Measurements from ENCODE around the gene DCUN1D2.

DCUN1D2 gene

GRCh38 chr13:113421673-113422270 is 68.7 kb downstream of the DCUN1D2 start:
- H3K4me1 ChIP-seq (ENCODE audit: control insufficient read depth, insufficient read depth, low read length), result peaks cover 24% of the 10 kb centered on the region
- H3K9me3 ChIP-seq (ENCODE audit: control insufficient read depth in 2 of 2, low read length in 2 of 2), result no peaks in the 10 kb centered on the region
- H3K36me3 ChIP-seq (ENCODE audit: control insufficient read depth in 2 of 2, insufficient read depth in 2 of 2, low read length in 2 of 2), result peaks cover 0 to 2% of the 10 kb centered on the region in 2 donors
- H3K4me3 ChIP-seq (ENCODE audit: low read length in 2 of 2), result peak overlapping the region; percentile 6 to 54
- peak overlapping the region; percentile 25 to 72 for H3K9ac ChIP-seq (ENCODE audit: low read length in 2 of 2)
- H3K27me3 ChIP-seq (ENCODE audit: control insufficient read depth in 1 of 2, insufficient read depth in 2 of 2, low read length in 2 of 2), result no peaks in the 10 kb centered on the region
- H3K27ac ChIP-seq (ENCODE audit: low read length), result peak overlapping the region; percentile 87

- Histone ChIP-seq H3K4me1 (ENCODE audit: control insufficient read depth, insufficient read depth, low read length) (peaks cover 24% of the 10 kb centered on the region), H3K27me3 (ENCODE audit: control insufficient read depth in 1 of 2, insufficient read depth in 2 of 2, low read length in 2 of 2) (no peaks in the 10 kb centered on the region), H3K9me3 (ENCODE audit: control insufficient read depth in 2 of 2, low read length in 2 of 2) (no peaks in the 10 kb centered on the region), H3K9ac (ENCODE audit: low read length in 2 of 2) (peak overlapping the region in 1 of 2 donors; percentile 25), H3K4me3 (ENCODE audit: low read length in 2 of 2) (peak overlapping the region in 1 of 2 donors; percentile 54), H3K27ac (ENCODE audit: low read length) (peak overlapping the region; percentile 87), H3K36me3 (ENCODE audit: control insufficient read depth in 2 of 2, insufficient read depth in 2 of 2, low read length in 2 of 2) (peaks cover 0 to 2% of the 10 kb centered on the region in 2 donors)
Observed at GRCh38 chr13:113420833-113421600, 69.5 kb downstream of the DCUN1D2 start.

- H3K36me3 ChIP-seq (ENCODE audit: control insufficient read depth in 2 of 2, insufficient read depth in 2 of 2, low read length in 2 of 2), result peaks cover 0 to 2% of the 10 kb centered on the region in 2 donors
- H3K27ac ChIP-seq (ENCODE audit: low read length), result no peak overlapping the region
- H3K4me1 ChIP-seq (ENCODE audit: control insufficient read depth, insufficient read depth, low read length), result peaks cover 24% of the 10 kb centered on the region
- H3K4me3 ChIP-seq (ENCODE audit: low read length in 2 of 2), result no peak overlapping the region
- H3K9ac ChIP-seq (ENCODE audit: low read length in 2 of 2), result no peak overlapping the region
- H3K9me3 ChIP-seq (ENCODE audit: control insufficient read depth in 2 of 2, low read length in 2 of 2), result no peaks in the 10 kb centered on the region
- H3K27me3 ChIP-seq (ENCODE audit: control insufficient read depth in 1 of 2, insufficient read depth in 2 of 2, low read length in 2 of 2), result no peaks in the 10 kb centered on the region
Observed at GRCh38 chr13:113420232-113420631, 70.3 kb downstream of the DCUN1D2 start.

- Histone ChIP-seq H3K4me3 (ENCODE audit: low read length in 2 of 2) (no peak overlapping the region), H3K27ac (ENCODE audit: low read length) (no peak overlapping the region), H3K9ac (ENCODE audit: low read length in 2 of 2) (no peak overlapping the region), H3K27me3 (ENCODE audit: control insufficient read depth in 1 of 2, insufficient read depth in 2 of 2, low read length in 2 of 2) (no peaks in the 10 kb centered on the region), H3K9me3 (ENCODE audit: control insufficient read depth in 2 of 2, low read length in 2 of 2) (no peaks in the 10 kb centered on the region), H3K36me3 (ENCODE audit: control insufficient read depth in 2 of 2, insufficient read depth in 2 of 2, low read length in 2 of 2) (peaks cover 0 to 2% of the 10 kb centered on the region in 2 donors), H3K4me1 (ENCODE audit: control insufficient read depth, insufficient read depth, low read length) (peaks cover 29% of the 10 kb centered on the region)
Observed at GRCh38 chr13:113419531-113420193, 70.8 kb downstream of the DCUN1D2 start.

GRCh38 chr13:113418722-113419049 is 71.8 kb downstream of the DCUN1D2 start:
- Histone ChIP-seq H3K27ac (ENCODE audit: low read length) (no peak overlapping the region), H3K4me3 (ENCODE audit: low read length in 2 of 2) (no peak overlapping the region), H3K4me1 (ENCODE audit: control insufficient read depth, insufficient read depth, low read length) (peaks cover 36% of the 10 kb centered on the region), H3K9me3 (ENCODE audit: control insufficient read depth in 2 of 2, low read length in 2 of 2) (no peaks in the 10 kb centered on the region), H3K36me3 (ENCODE audit: control insufficient read depth in 2 of 2, insufficient read depth in 2 of 2, low read length in 2 of 2) (no peaks in the 10 kb centered on the region), H3K27me3 (ENCODE audit: control insufficient read depth in 1 of 2, insufficient read depth in 2 of 2, low read length in 2 of 2) (no peaks in the 10 kb centered on the region), H3K9ac (ENCODE audit: low read length in 2 of 2) (no peak overlapping the region)

- Histone ChIP-seq H3K9me3 (ENCODE audit: control insufficient read depth in 2 of 2, low read length in 2 of 2) (no peaks in the 10 kb centered on the region), H3K27me3 (ENCODE audit: control insufficient read depth in 1 of 2, insufficient read depth in 2 of 2, low read length in 2 of 2) (no peaks in the 10 kb centered on the region), H3K36me3 (ENCODE audit: control insufficient read depth in 2 of 2, insufficient read depth in 2 of 2, low read length in 2 of 2) (no peaks in the 10 kb centered on the region), H3K4me3 (ENCODE audit: low read length in 2 of 2) (no peak overlapping the region), H3K9ac (ENCODE audit: low read length in 2 of 2) (no peak overlapping the region), H3K4me1 (ENCODE audit: control insufficient read depth, insufficient read depth, low read length) (peaks cover 38% of the 10 kb centered on the region), H3K27ac (ENCODE audit: low read length) (no peak overlapping the region)
Observed at GRCh38 chr13:113417836-113418721, 72.4 kb downstream of the DCUN1D2 start.

- Histone ChIP-seq H3K36me3 (ENCODE audit: control insufficient read depth in 2 of 2, insufficient read depth in 2 of 2, low read length in 2 of 2) (no peaks in the 10 kb centered on the region), H3K27ac (ENCODE audit: low read length) (no peak overlapping the region), H3K27me3 (ENCODE audit: control insufficient read depth in 1 of 2, insufficient read depth in 2 of 2, low read length in 2 of 2) (no peaks in the 10 kb centered on the region), H3K4me3 (ENCODE audit: low read length in 2 of 2) (no peak overlapping the region), H3K4me1 (ENCODE audit: control insufficient read depth, insufficient read depth, low read length) (peaks cover 30% of the 10 kb centered on the region), H3K9ac (ENCODE audit: low read length in 2 of 2) (peak overlapping the region in 1 of 2 donors; percentile 9), H3K9me3 (ENCODE audit: control insufficient read depth in 2 of 2, low read length in 2 of 2) (no peaks in the 10 kb centered on the region)
Observed at GRCh38 chr13:113417008-113417751, 73.3 kb downstream of the DCUN1D2 start.

GRCh38 chr13:113415825-113416224 is 74.7 kb downstream of the DCUN1D2 start:
- Histone ChIP-seq H3K27ac (ENCODE audit: low read length) (no peak overlapping the region), H3K9ac (ENCODE audit: low read length in 2 of 2) (no peak overlapping the region), H3K4me1 (ENCODE audit: control insufficient read depth, insufficient read depth, low read length) (peaks cover 32% of the 10 kb centered on the region), H3K9me3 (ENCODE audit: control insufficient read depth in 2 of 2, low read length in 2 of 2) (no peaks in the 10 kb centered on the region), H3K4me3 (ENCODE audit: low read length in 2 of 2) (no peak overlapping the region), H3K27me3 (ENCODE audit: control insufficient read depth in 1 of 2, insufficient read depth in 2 of 2, low read length in 2 of 2) (no peaks in the 10 kb centered on the region), H3K36me3 (ENCODE audit: control insufficient read depth in 2 of 2, insufficient read depth in 2 of 2, low read length in 2 of 2) (no peaks in the 10 kb centered on the region)

GRCh38 chr13:113415032-113415431 is 75.5 kb downstream of the DCUN1D2 start:
- H3K4me1 ChIP-seq (ENCODE audit: control insufficient read depth, insufficient read depth, low read length), result peaks cover 40% of the 10 kb centered on the region
- H3K9me3 ChIP-seq (ENCODE audit: control insufficient read depth in 2 of 2, low read length in 2 of 2), result no peaks in the 10 kb centered on the region
- no peak overlapping the region for H3K4me3 ChIP-seq (ENCODE audit: low read length in 2 of 2)
- H3K36me3 ChIP-seq (ENCODE audit: control insufficient read depth in 2 of 2, insufficient read depth in 2 of 2, low read length in 2 of 2), result no peaks in the 10 kb centered on the region
- H3K27me3 ChIP-seq (ENCODE audit: control insufficient read depth in 1 of 2, insufficient read depth in 2 of 2, low read length in 2 of 2), result no peaks in the 10 kb centered on the region
- peak overlapping the region; percentile 37 for H3K27ac ChIP-seq (ENCODE audit: low read length)
- no peak overlapping the region for H3K9ac ChIP-seq (ENCODE audit: low read length in 2 of 2)

GRCh38 chr13:113414335-113414734 is 76.2 kb downstream of the DCUN1D2 start:
- Histone ChIP-seq H3K36me3 (ENCODE audit: control insufficient read depth in 2 of 2, insufficient read depth in 2 of 2, low read length in 2 of 2) (no peaks in the 10 kb centered on the region), H3K4me1 (ENCODE audit: control insufficient read depth, insufficient read depth, low read length) (peaks cover 41% of the 10 kb centered on the region), H3K27ac (ENCODE audit: low read length) (peak overlapping the region; percentile 89), H3K9ac (ENCODE audit: low read length in 2 of 2) (peak overlapping the region; percentile 48 to 72), H3K9me3 (ENCODE audit: control insufficient read depth in 2 of 2, low read length in 2 of 2) (no peaks in the 10 kb centered on the region), H3K27me3 (ENCODE audit: control insufficient read depth in 1 of 2, insufficient read depth in 2 of 2, low read length in 2 of 2) (no peaks in the 10 kb centered on the region), H3K4me3 (ENCODE audit: low read length in 2 of 2) (no peak overlapping the region)

Measured in stomach smooth muscle (tissue), 2 donors.